Mesendoderm (in vitro differentiated cells): ENCODE data around the gene KIF5C.
A peak's percentile ranks its signal among the peaks of the same experiment; 100 is the strongest.

Experiments used
- DNase-seq: peaks from one replicate; pipeline ENCODE4 v3.0.0; 2013
- H2AK5ac ChIP-seq: 2 replicates; pipeline ENCODE4 v1.6.1; 2013; ENCODE audit warnings: low read length, inconsistent platforms
- H2BK120ac ChIP-seq: 2 replicates; pipeline ENCODE4 v1.6.1; 2013; ENCODE audit warnings: low read depth, mild to moderate bottlenecking, low read length, moderate library complexity, mixed read lengths
- H2BK15ac ChIP-seq: replicated peaks from 2 replicates; pipeline ENCODE4 v1.6.1; 2013; ENCODE audit warnings: low read depth, mild to moderate bottlenecking, moderate library complexity
- H2BK5ac ChIP-seq: 2 replicates; pipeline ENCODE4 v1.6.1; 2013; ENCODE audit warnings: low read length, inconsistent platforms
- H3K18ac ChIP-seq: 2 replicates; pipeline ENCODE4 v1.6.1; 2013; ENCODE audit warnings: mild to moderate bottlenecking, low read length, mixed read lengths
- H3K23ac ChIP-seq: one replicate; pipeline ENCODE4 v1.6.1; 2013; ENCODE audit warnings: low read length
- H3K27ac ChIP-seq: 2 replicates; pipeline ENCODE4 v1.5.1; 2013; ENCODE audit warnings: low read depth, mild to moderate bottlenecking, inconsistent platforms, low read length, moderate library complexity
- H3K27me3 ChIP-seq: 2 replicates; pipeline ENCODE4 v1.6.1; 2013; ENCODE audit warnings: low read length, control low read depth, mild to moderate bottlenecking, inconsistent platforms; ENCODE audit not compliant: insufficient read depth, poor library complexity
- H3K36me3 ChIP-seq: 2 replicates; pipeline ENCODE4 v1.6.1; 2013; ENCODE audit warnings: low read length, inconsistent platforms; ENCODE audit not compliant: control insufficient read depth, insufficient read depth
- H3K4ac ChIP-seq: one replicate; pipeline ENCODE4 v1.6.1; 2013; ENCODE audit warnings: low read depth, mild to moderate bottlenecking, low read length, moderate library complexity
- H3K4me1 ChIP-seq: 2 replicates; pipeline ENCODE4 v1.6.1; 2013; ENCODE audit warnings: low read depth, low read length, inconsistent platforms; ENCODE audit not compliant: control insufficient read depth
- H3K4me2 ChIP-seq: 2 replicates; pipeline ENCODE4 v1.6.1; 2013; ENCODE audit warnings: low read length
- H3K4me3 ChIP-seq: 2 replicates; pipeline ENCODE4 v1.5.1; 2013; ENCODE audit warnings: mild to moderate bottlenecking, low read length
- H3K56ac ChIP-seq: one replicate; pipeline ENCODE4 v1.6.1; 2013; ENCODE audit warnings: low read length
- H3K79me1 ChIP-seq: 2 replicates; pipeline ENCODE4 v1.6.1; 2013; ENCODE audit warnings: low read length, inconsistent platforms
- H3K79me2 ChIP-seq: 2 replicates; pipeline ENCODE4 v1.6.1; 2013; ENCODE audit warnings: mild to moderate bottlenecking, low read length; ENCODE audit not compliant: control insufficient read depth, insufficient read depth
- H3K9ac ChIP-seq: 2 replicates; pipeline ENCODE4 v1.6.1; 2013; ENCODE audit warnings: low read length, inconsistent platforms
- H4K5ac ChIP-seq: one replicate; pipeline ENCODE4 v1.6.1; 2013; ENCODE audit warnings: low read length
- H4K8ac ChIP-seq: one replicate; pipeline ENCODE4 v1.6.1; 2013; ENCODE audit warnings: low read depth, mild to moderate bottlenecking, control low read depth, low read length, moderate library complexity
- WGBS: extraction: QIAGEN DNeasy Blood & Tissue Kit; methylation state at CpG from one replicate; pipeline ENCODE4 v1.1.7; 2013; ENCODE audit warnings: low lambda C conversion rate, missing lambda C conversion rate; ENCODE audit not compliant: insufficient coverage; ENCODE audit errors: extremely low coverage; 5-methylcytosine and 5-hydroxymethylcytosine counted together

The KIF5C gene

DNA sequence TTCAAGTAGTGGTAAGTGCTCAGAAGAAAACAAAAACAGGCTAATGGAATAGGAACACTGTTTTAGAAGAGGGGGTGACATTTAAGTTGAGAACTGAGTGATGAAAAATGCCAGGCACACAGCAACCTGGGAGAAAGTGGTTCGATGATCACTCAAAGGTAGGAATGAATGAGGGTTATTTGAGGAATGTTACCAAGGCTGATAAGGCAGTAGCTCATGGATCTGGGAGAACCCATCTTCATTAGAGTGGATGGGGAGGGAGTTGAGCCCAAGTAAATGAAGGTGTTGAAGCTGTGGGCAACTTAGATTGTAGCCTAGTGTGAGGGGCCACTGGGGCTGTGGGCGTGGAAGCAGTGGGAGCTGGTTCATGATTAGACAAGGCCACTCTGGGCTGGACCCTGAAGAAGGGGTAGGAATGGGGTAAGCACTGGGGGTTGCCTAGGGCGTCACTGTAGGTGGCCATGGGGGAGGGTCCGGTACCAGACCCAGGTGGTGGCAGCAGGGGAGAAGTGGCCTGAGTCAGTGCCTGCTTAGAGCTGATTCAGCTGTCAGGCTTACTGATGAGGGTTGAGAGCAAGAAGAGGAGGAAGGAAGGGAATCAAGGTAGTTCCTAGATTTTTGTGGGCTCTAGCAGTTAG is 141.0 kb downstream of the KIF5C start:
- Histone ChIP-seq H3K36me3 (no peaks in the 10 kb centered on the region), H3K9ac (no peak overlapping the region), H3K4me1 (peaks cover 7% of the 10 kb centered on the region), H2BK15ac (no peak overlapping the region), H3K18ac (no peak overlapping the region), H3K4me3 (no peak overlapping the region), H3K56ac (peak overlapping the region; percentile 27), H2BK120ac (no peak overlapping the region), H3K27ac (no peak overlapping the region), H3K79me2 (no peaks in the 10 kb centered on the region), H3K27me3 (no peaks in the 10 kb centered on the region), H3K4me2 (no peak overlapping the region), H3K79me1 (no peaks in the 10 kb centered on the region), H2AK5ac (peak overlapping the region; percentile 43), H3K4ac (no peak overlapping the region), H2BK5ac (peak overlapping the region; percentile 6), H4K8ac (no peak overlapping the region), H3K23ac (no peak overlapping the region), H4K5ac (no peak overlapping the region)
- DNase-seq, result peak; percentile 88
- WGBS, result no CpG with 5 or more reads among the region's 4 CpGs

DNA sequence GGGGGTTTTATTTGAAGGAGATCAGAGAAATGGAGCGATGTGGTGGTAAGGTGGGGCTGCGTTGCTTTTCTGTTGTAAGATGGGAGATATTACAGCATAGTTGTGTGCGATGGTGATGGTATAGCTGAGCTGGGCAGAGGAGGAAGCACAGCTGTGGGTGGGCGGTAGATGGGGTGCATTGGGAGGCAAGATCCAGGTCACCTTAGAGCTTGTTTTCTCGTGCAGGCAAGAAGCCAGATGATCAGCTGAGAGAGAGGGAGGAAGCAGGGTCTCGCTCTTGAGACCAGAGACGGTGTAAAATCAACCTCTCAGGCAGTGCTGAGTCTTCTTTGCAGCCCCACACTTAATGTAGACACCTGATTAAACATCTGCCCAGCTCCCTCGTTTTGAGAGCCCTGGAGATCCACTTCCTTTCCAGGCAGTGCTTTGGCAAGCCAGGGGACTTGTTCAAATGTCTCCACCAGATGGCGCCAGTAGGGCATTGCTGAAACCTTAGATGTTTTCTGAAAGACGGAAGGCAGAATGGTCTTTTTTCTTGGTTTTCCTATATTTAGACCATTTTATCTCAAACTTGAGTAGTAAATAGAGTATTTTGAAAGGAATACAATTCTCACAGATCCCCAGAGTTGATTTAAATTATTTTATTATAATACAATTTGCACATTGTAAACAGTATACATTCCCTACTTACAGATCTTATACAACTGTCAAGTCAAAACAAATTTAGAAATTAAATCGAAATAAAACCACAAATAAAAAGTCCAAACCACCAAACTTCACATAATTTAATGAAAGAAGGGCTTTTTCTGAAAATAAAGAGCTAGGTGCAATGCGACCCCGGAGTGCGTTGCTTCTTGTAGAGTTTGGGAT is 142.3 kb downstream of the KIF5C start:
- H2BK5ac ChIP-seq, result no peak overlapping the region

GRCh38 chr2:149018981-149019380 is 144.0 kb downstream of the KIF5C start:
- Histone ChIP-seq H2BK5ac (no peak overlapping the region), H3K36me3 (no peaks in the 10 kb centered on the region), H2AK5ac (no peak overlapping the region), H3K4me2 (no peak overlapping the region), H3K4ac (no peak overlapping the region), H3K79me2 (no peaks in the 10 kb centered on the region), H3K27ac (no peak overlapping the region), H3K4me1 (peaks cover 7% of the 10 kb centered on the region), H3K18ac (no peak overlapping the region), H4K8ac (no peak overlapping the region), H3K9ac (no peak overlapping the region), H3K27me3 (no peaks in the 10 kb centered on the region), H3K4me3 (no peak overlapping the region), H2BK120ac (no peak overlapping the region), H4K5ac (no peak overlapping the region), H3K23ac (no peak overlapping the region), H3K56ac (no peak overlapping the region), H2BK15ac (no peak overlapping the region), H3K79me1 (no peaks in the 10 kb centered on the region)
- DNase-seq, result no peak
- WGBS, result no CpG with 5 or more reads among the region's 3 CpGs

More for the DNA sequence above, 142.3 kb downstream of the KIF5C start:
- Histone ChIP-seq H3K56ac (peak overlapping the region; percentile 57), H2BK120ac (no peak overlapping the region), H3K18ac (no peak overlapping the region), H3K27me3 (no peaks in the 10 kb centered on the region), H3K79me1 (no peaks in the 10 kb centered on the region), H3K9ac (peak overlapping the region; percentile 14), H2AK5ac (peak overlapping the region; percentile 85), H3K4me1 (peaks cover 7% of the 10 kb centered on the region), H3K36me3 (no peaks in the 10 kb centered on the region), H3K27ac (no peak overlapping the region), H4K8ac (no peak overlapping the region), H3K4me3 (no peak overlapping the region), H3K4ac (no peak overlapping the region), H3K23ac (no peak overlapping the region), H4K5ac (no peak overlapping the region), H2BK15ac (no peak overlapping the region), H3K4me2 (no peak overlapping the region), H3K79me2 (no peaks in the 10 kb centered on the region)
- DNase-seq, result peak; percentile 82
- WGBS, result 100% methylated on average over 1 of the region's 14 CpGs

GRCh38 chr2:149019768-149020167 is 144.7 kb downstream of the KIF5C start:
- DNase-seq, result no peak
- H3K4me2 ChIP-seq, result no peak overlapping the region
- no peak overlapping the region for H2BK120ac ChIP-seq
- no peak overlapping the region for H2AK5ac ChIP-seq
- no peaks in the 10 kb centered on the region for H3K79me1 ChIP-seq
- H3K18ac ChIP-seq, result no peak overlapping the region
- H2BK5ac ChIP-seq, result no peak overlapping the region
- no peaks in the 10 kb centered on the region for H3K27me3 ChIP-seq
- no peak overlapping the region for H3K27ac ChIP-seq
- H3K23ac ChIP-seq, result no peak overlapping the region
- no peak overlapping the region for H3K4me3 ChIP-seq
- no peaks in the 10 kb centered on the region for H3K79me2 ChIP-seq
- no peak overlapping the region for H3K56ac ChIP-seq
- H4K8ac ChIP-seq, result no peak overlapping the region
- no peak overlapping the region for H3K4ac ChIP-seq
- H2BK15ac ChIP-seq, result no peak overlapping the region
- H3K9ac ChIP-seq, result no peak overlapping the region
- no CpG with 5 or more reads among the region's 2 CpGs for WGBS
- H3K36me3 ChIP-seq, result no peaks in the 10 kb centered on the region
- H3K4me1 ChIP-seq, result peaks cover 7% of the 10 kb centered on the region
- no peak overlapping the region for H4K5ac ChIP-seq

GRCh38 chr2:149020432-149020851 is 145.4 kb downstream of the KIF5C start:
- Histone ChIP-seq H3K27ac (no peak overlapping the region), H2BK15ac (no peak overlapping the region), H3K27me3 (no peaks in the 10 kb centered on the region), H4K8ac (no peak overlapping the region), H3K4me1 (peaks cover 7% of the 10 kb centered on the region), H3K9ac (no peak overlapping the region), H3K56ac (no peak overlapping the region), H2BK120ac (no peak overlapping the region), H3K4ac (no peak overlapping the region), H3K4me3 (no peak overlapping the region), H3K18ac (no peak overlapping the region), H3K23ac (no peak overlapping the region), H3K4me2 (no peak overlapping the region), H4K5ac (no peak overlapping the region), H3K79me1 (no peaks in the 10 kb centered on the region), H2AK5ac (no peak overlapping the region), H3K79me2 (no peaks in the 10 kb centered on the region), H3K36me3 (no peaks in the 10 kb centered on the region), H2BK5ac (no peak overlapping the region)
- no peak for DNase-seq
- no CpG with 5 or more reads among the region's 10 CpGs for WGBS
